ENCODE measurements around the gene ITGB7.

ITGB7 gene

GRCh38 chr12:53198486-53199110 is 8.5 kb downstream of the ITGB7 start:
- DNase-seq = no peak

GRCh38 chr12:53197011-53197640 is 9.9 kb downstream of the ITGB7 start:
- peak; percentile 74 for DNase-seq

- DNase-seq = no peak
Measured at GRCh38 chr12:53196486-53196885, 10.6 kb downstream of the ITGB7 start.

- DNase-seq = no peak
Measured at GRCh38 chr12:53195516-53196420, 11.3 kb downstream of the ITGB7 start.

- no peak for DNase-seq
Measured at GRCh38 chr12:53194973-53195372, 12.1 kb downstream of the ITGB7 start.

- DNase-seq = no peak
Measured at GRCh38 chr12:53193985-53194716, 12.9 kb downstream of the ITGB7 start.

GRCh38 chr12:53193040-53193439 is 14.0 kb downstream of the ITGB7 start:
- DNase-seq = no peak

GRCh38 chr12:53192531-53193021 is 14.5 kb downstream of the ITGB7 start:
- DNase-seq = no peak

GRCh38 chr12:53191885-53192530 is 15.0 kb downstream of the ITGB7 start:
- DNase-seq = no peak

- no peak for DNase-seq
Measured at GRCh38 chr12:53191096-53191884, 15.8 kb downstream of the ITGB7 start.

GRCh38 chr12:53190108-53190729 is 16.8 kb downstream of the ITGB7 start:
- peak; percentile 52 for DNase-seq

- DNase-seq = no peak
Measured at GRCh38 chr12:53187145-53187899, 19.7 kb downstream of the ITGB7 start.

- DNase-seq = no peak
Measured at GRCh38 chr12:53186745-53187144, 20.3 kb downstream of the ITGB7 start.

GRCh38 chr12:53185582-53186153 is 21.4 kb downstream of the ITGB7 start:
- no peak for DNase-seq

GRCh38 chr12:53184828-53185227 is 22.2 kb downstream of the ITGB7 start:
- no peak for DNase-seq

- no peak for DNase-seq
Measured at GRCh38 chr12:53182903-53183302, 24.1 kb downstream of the ITGB7 start.

GRCh38 chr12:53181935-53182334 is 25.1 kb downstream of the ITGB7 start:
- no peak for DNase-seq

- DNase-seq = peak; percentile 83
Measured at GRCh38 chr12:53180931-53181645, 26.0 kb downstream of the ITGB7 start.
